ENCODE measurements around the gene GATA3.

DNA sequence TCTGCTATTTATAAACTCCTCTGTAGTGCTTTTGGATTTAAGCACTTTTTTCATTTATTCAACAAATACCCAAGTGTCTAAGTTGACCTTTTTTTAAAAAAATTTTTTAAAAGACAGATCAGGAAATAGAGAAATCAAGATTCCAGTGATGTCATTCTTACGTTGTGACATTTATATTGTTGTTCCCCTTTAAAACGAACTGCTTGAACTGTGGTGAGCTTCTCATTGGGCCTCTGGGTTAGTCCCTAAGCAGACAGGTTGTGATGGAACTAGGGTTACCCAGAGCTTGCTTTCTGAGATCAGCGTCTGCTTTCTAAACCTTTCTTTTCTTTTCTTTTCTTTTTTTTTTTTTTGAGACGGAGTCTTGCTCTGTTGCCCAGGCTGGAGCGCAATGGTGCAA is 22.4 kb downstream of the GATA3 start:
- TF ChIP-seq, protein P1, sequence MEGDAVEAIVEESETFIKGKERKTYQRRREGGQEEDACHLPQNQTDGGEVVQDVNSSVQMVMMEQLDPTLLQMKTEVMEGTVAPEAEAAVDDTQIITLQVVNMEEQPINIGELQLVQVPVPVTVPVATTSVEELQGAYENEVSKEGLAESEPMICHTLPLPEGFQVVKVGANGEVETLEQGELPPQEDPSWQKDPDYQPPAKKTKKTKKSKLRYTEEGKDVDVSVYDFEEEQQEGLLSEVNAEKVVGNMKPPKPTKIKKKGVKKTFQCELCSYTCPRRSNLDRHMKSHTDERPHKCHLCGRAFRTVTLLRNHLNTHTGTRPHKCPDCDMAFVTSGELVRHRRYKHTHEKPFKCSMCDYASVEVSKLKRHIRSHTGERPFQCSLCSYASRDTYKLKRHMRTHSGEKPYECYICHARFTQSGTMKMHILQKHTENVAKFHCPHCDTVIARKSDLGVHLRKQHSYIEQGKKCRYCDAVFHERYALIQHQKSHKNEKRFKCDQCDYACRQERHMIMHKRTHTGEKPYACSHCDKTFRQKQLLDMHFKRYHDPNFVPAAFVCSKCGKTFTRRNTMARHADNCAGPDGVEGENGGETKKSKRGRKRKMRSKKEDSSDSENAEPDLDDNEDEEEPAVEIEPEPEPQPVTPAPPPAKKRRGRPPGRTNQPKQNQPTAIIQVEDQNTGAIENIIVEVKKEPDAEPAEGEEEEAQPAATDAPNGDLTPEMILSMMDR (IDR thresholded peaks at IDR 0.05): no peak
- TF ChIP-seq EP300 (IDR thresholded peaks at IDR 0.05): no peak
